Activated naive CD4-positive, alpha-beta T cell treated with anti-CD3 and anti-CD28 coated beads for 36 hours (primary cell): Measurements from ENCODE around the gene USP6NL. TPM values are rescaled to one million over a fixed set of nuclear protein-coding genes. Genes with fewer than 3 reads are reported as not detected.

ENCODE experiments used
- CTCF ChIA-PET: fragments of 350-600 bp; sonication (Branson Sonifier 250); formaldehyde crosslinking; loops from one replicate; lab custom pipeline; 2021; ENCODE audit warnings: antibody characterized with exemption; lab: Charles Lee
- DNase-seq: peaks from one replicate; pipeline ENCODE4 v3.0.0-alpha.2; 2020
- H3K27ac Mint-ChIP-seq: one replicate; pipeline ENCODE4 v1.8.0; 2021; ENCODE audit warnings: mild to moderate bottlenecking, mixed read lengths
- H3K27me3 Mint-ChIP-seq: one replicate; pipeline ENCODE4 v1.8.0; 2021; ENCODE audit warnings: low read depth, mixed read lengths
- H3K36me3 Mint-ChIP-seq: one replicate; pipeline ENCODE4 v1.8.0; 2021; ENCODE audit warnings: low read depth, mixed read lengths
- H3K4me1 Mint-ChIP-seq: one replicate; pipeline ENCODE4 v1.8.0; 2021; ENCODE audit warnings: low read depth, mixed read lengths
- H3K4me3 Mint-ChIP-seq: one replicate; pipeline ENCODE4 v1.8.0; 2021; ENCODE audit warnings: mild to moderate bottlenecking, moderate library complexity, mixed read lengths
- H3K9me3 Mint-ChIP-seq: one replicate; pipeline ENCODE4 v1.8.0; 2021; ENCODE audit warnings: mixed read lengths
- intact Hi-C: fragments of 100-400 bp; cut with micrococcal nuclease; formaldehyde crosslinking; loops from one replicate; pipeline ENCODE4 v1.15.1; 2023
- total RNA-seq, 2 experiments: library from RNA; stranded (reverse); gene quantifications; one replicate each; pipeline ENCODE4 v1.2.3, GENCODE V29; 2021

USP6NL gene
- total RNA-seq, 2 experiments from 2014 or later, result 6.9 to 7.5 TPM

- CTCF ChIA-PET, result no interaction called here
- H3K36me3 Mint-ChIP-seq, result peaks cover 2% of the 10 kb centered on the region
- H3K9me3 Mint-ChIP-seq, result peaks cover 10% of the 10 kb centered on the region
- no peak for DNase-seq
- intact Hi-C loops, result no loop called here
- H3K27ac Mint-ChIP-seq, result no peak overlapping the region
- no peak overlapping the region for H3K4me3 Mint-ChIP-seq
- H3K27me3 Mint-ChIP-seq, result peaks cover 3% of the 10 kb centered on the region
- peaks cover 3% of the 10 kb centered on the region for H3K4me1 Mint-ChIP-seq
Observed at GRCh38 chr10:11430421-11431215, 180.8 kb downstream of the USP6NL start.

GRCh38 chr10:11429439-11430052 is 181.9 kb downstream of the USP6NL start:
- no peak for DNase-seq
- H3K27me3 Mint-ChIP-seq, result peaks cover 2% of the 10 kb centered on the region
- peaks cover 10% of the 10 kb centered on the region for H3K9me3 Mint-ChIP-seq
- no peak overlapping the region for H3K27ac Mint-ChIP-seq
- CTCF ChIA-PET, result interaction anchor here (0.7 kb wide), 1 partner anchor 307 kb away, joined by 3 read pairs; no protein-coding TSS in a partner anchor
- H3K4me1 Mint-ChIP-seq, result peaks cover 6% of the 10 kb centered on the region
- intact Hi-C loops, result no loop called here
- H3K36me3 Mint-ChIP-seq, result peaks cover 2% of the 10 kb centered on the region
- no peak overlapping the region for H3K4me3 Mint-ChIP-seq

GRCh38 chr10:11425676-11426075 is 185.8 kb downstream of the USP6NL start:
- DNase-seq, result no peak
- H3K27ac Mint-ChIP-seq, result no peak overlapping the region
- peaks cover 17% of the 10 kb centered on the region for H3K9me3 Mint-ChIP-seq
- CTCF ChIA-PET, result interaction anchor here (0.6 kb wide), 1 partner anchor 407 kb away, joined by 3 read pairs; no protein-coding TSS in a partner anchor
- intact Hi-C loops, result no loop called here
- H3K4me1 Mint-ChIP-seq, result peaks cover 8% of the 10 kb centered on the region
- peaks cover 3% of the 10 kb centered on the region for H3K36me3 Mint-ChIP-seq
- H3K27me3 Mint-ChIP-seq, result no peaks in the 10 kb centered on the region
- H3K4me3 Mint-ChIP-seq, result no peak overlapping the region

- CTCF ChIA-PET, result interaction anchor here (0.6 to 0.9 kb wide), 2 partner anchors 138 to 333 kb away, joined by 3 to 5 read pairs; no protein-coding TSS in a partner anchor
- peaks cover 8% of the 10 kb centered on the region for H3K4me1 Mint-ChIP-seq
- intact Hi-C loops, result no loop called here
Observed at GRCh38 chr10:11425296-11425610, 186.2 kb downstream of the USP6NL start.

GRCh38 chr10:11424456-11425295 is 186.8 kb downstream of the USP6NL start:
- intact Hi-C loops, result no loop called here
- H3K4me1 Mint-ChIP-seq, result peaks cover 8% of the 10 kb centered on the region
- no peak overlapping the region for H3K4me3 Mint-ChIP-seq
- CTCF ChIA-PET, result interaction anchor here (0.6 to 1.0 kb wide), 4 partner anchors 23 to 333 kb away, joined by 3 to 5 read pairs (median 4); no protein-coding TSS in a partner anchor
- no peaks in the 10 kb centered on the region for H3K27me3 Mint-ChIP-seq
- DNase-seq, result no peak
- H3K27ac Mint-ChIP-seq, result no peak overlapping the region
- peaks cover 3% of the 10 kb centered on the region for H3K36me3 Mint-ChIP-seq
- H3K9me3 Mint-ChIP-seq, result peaks cover 19% of the 10 kb centered on the region

More at GRCh38 chr10:11425296-11425610, 186.2 kb downstream of the USP6NL start:
- DNase-seq, result no peak
- H3K27me3 Mint-ChIP-seq, result no peaks in the 10 kb centered on the region
- no peak overlapping the region for H3K27ac Mint-ChIP-seq
- H3K9me3 Mint-ChIP-seq, result peaks cover 18% of the 10 kb centered on the region
- H3K4me3 Mint-ChIP-seq, result no peak overlapping the region
- peaks cover 3% of the 10 kb centered on the region for H3K36me3 Mint-ChIP-seq

GRCh38 chr10:11416974-11417373 is 194.5 kb downstream of the USP6NL start:
- no peak for DNase-seq
- no peak overlapping the region for H3K27ac Mint-ChIP-seq
- H3K36me3 Mint-ChIP-seq, result no peaks in the 10 kb centered on the region
- peaks cover 2% of the 10 kb centered on the region for H3K4me1 Mint-ChIP-seq
- H3K4me3 Mint-ChIP-seq, result no peak overlapping the region
- CTCF ChIA-PET, result interaction anchor here (0.6 to 0.7 kb wide), 2 partner anchors 19 to 105 kb away, joined by 3 to 4 read pairs; no protein-coding TSS in a partner anchor
- H3K27me3 Mint-ChIP-seq, result no peaks in the 10 kb centered on the region
- intact Hi-C loops, result no loop called here
- peaks cover 33% of the 10 kb centered on the region for H3K9me3 Mint-ChIP-seq

- CTCF ChIA-PET, result no interaction called here
- Mint-ChIP-seq H3K27me3 (no peaks in the 10 kb centered on the region), H3K4me3 (no peak overlapping the region), H3K4me1 (peaks cover 2% of the 10 kb centered on the region), H3K9me3 (peaks cover 25% of the 10 kb centered on the region), H3K27ac (no peak overlapping the region), H3K36me3 (no peaks in the 10 kb centered on the region)
- no peak for DNase-seq
- intact Hi-C loops, result no loop called here
Observed at GRCh38 chr10:11415095-11415494, 196.4 kb downstream of the USP6NL start.

- H3K4me1 Mint-ChIP-seq, result peaks cover 2% of the 10 kb centered on the region
- H3K4me3 Mint-ChIP-seq, result no peak overlapping the region
- no peak for DNase-seq
- intact Hi-C loops, result loop anchor here (5.0 kb wide), 1 partner anchor 58 kb away; no protein-coding TSS in a partner anchor
- no peak overlapping the region for H3K27ac Mint-ChIP-seq
- CTCF ChIA-PET, result interaction anchor here (0.6 to 0.7 kb wide), 2 partner anchors 49 to 204 kb away, joined by 3 to 4 read pairs; no protein-coding TSS in a partner anchor
- H3K27me3 Mint-ChIP-seq, result no peaks in the 10 kb centered on the region
- peaks cover 24% of the 10 kb centered on the region for H3K9me3 Mint-ChIP-seq
- H3K36me3 Mint-ChIP-seq, result no peaks in the 10 kb centered on the region
Observed at GRCh38 chr10:11414314-11415038, 197.0 kb downstream of the USP6NL start.

- Mint-ChIP-seq H3K36me3 (no peaks in the 10 kb centered on the region), H3K4me3 (no peak overlapping the region), H3K4me1 (peaks cover 16% of the 10 kb centered on the region), H3K27me3 (no peaks in the 10 kb centered on the region), H3K27ac (no peak overlapping the region), H3K9me3 (peaks cover 15% of the 10 kb centered on the region)
- CTCF ChIA-PET, result no interaction called here
- intact Hi-C loops, result loop anchor here (5.0 kb wide), 1 partner anchor 60 kb away; no protein-coding TSS in a partner anchor
- DNase-seq, result no peak
Observed at GRCh38 chr10:11411926-11412545, 199.4 kb downstream of the USP6NL start.

GRCh38 chr10:11409357-11409756 is 202.1 kb downstream of the USP6NL start:
- no peaks in the 10 kb centered on the region for H3K27me3 Mint-ChIP-seq
- peaks cover 25% of the 10 kb centered on the region for H3K4me1 Mint-ChIP-seq
- peaks cover 15% of the 10 kb centered on the region for H3K9me3 Mint-ChIP-seq
- CTCF ChIA-PET, result no interaction called here
- H3K4me3 Mint-ChIP-seq, result no peak overlapping the region
- no peak for DNase-seq
- no peak overlapping the region for H3K27ac Mint-ChIP-seq
- H3K36me3 Mint-ChIP-seq, result no peaks in the 10 kb centered on the region
- intact Hi-C loops, result no loop called here

GRCh38 chr10:11407939-11408338 is 203.5 kb downstream of the USP6NL start:
- Mint-ChIP-seq H3K36me3 (peaks cover 2% of the 10 kb centered on the region), H3K27ac (no peak overlapping the region), H3K9me3 (peaks cover 14% of the 10 kb centered on the region), H3K27me3 (no peaks in the 10 kb centered on the region), H3K4me1 (peaks cover 32% of the 10 kb centered on the region), H3K4me3 (no peak overlapping the region)
- DNase-seq, result no peak
- CTCF ChIA-PET, result no interaction called here
- intact Hi-C loops, result no loop called here
